PC-9 (cell line): ENCODE results near the gene TBCE.

Experiments
- EZH2 ChIP-seq: fragments of 200-600 bp; sonication (generic); IDR thresholded peaks from 2 replicates; pipeline ENCODE4 v1.8.0; 2017; ENCODE audit warnings: antibody characterized with exemption, low read depth
- TF ChIP-seq, protein P1 (sequence below): fragments of 200-600 bp; sonication (generic); conservative IDR thresholded peaks from 2 replicates; pipeline ENCODE4 v1.6.1; 2017; ENCODE audit warnings: mixed run types, antibody characterized with exemption, mild to moderate bottlenecking, moderate library complexity

DNA sequence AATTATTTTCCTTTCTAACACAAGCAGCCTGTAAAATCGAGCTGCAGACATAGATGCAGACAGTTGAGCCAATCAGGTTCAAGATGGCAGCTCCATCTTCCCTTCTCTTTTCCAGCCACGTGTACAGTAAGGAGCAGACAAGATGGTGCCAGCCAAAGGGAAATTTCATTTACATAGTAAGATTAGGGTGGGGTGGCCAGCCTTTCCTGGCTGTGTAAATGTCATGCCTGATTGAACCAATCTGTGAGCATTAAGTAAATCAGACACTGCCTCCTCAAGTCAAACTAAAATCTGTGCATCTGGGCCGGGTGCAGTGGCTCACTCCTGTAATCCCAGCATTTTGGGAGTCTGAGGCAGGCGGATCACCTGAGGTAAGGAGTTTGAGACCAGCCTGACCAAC, 60.2 kb downstream of the TBCE start:
- TF ChIP-seq, protein P1, sequence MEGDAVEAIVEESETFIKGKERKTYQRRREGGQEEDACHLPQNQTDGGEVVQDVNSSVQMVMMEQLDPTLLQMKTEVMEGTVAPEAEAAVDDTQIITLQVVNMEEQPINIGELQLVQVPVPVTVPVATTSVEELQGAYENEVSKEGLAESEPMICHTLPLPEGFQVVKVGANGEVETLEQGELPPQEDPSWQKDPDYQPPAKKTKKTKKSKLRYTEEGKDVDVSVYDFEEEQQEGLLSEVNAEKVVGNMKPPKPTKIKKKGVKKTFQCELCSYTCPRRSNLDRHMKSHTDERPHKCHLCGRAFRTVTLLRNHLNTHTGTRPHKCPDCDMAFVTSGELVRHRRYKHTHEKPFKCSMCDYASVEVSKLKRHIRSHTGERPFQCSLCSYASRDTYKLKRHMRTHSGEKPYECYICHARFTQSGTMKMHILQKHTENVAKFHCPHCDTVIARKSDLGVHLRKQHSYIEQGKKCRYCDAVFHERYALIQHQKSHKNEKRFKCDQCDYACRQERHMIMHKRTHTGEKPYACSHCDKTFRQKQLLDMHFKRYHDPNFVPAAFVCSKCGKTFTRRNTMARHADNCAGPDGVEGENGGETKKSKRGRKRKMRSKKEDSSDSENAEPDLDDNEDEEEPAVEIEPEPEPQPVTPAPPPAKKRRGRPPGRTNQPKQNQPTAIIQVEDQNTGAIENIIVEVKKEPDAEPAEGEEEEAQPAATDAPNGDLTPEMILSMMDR: no peak
- TF ChIP-seq EZH2: no peak
